HEK293 (cell line): ENCODE measurements around the gene MMP11.
A peak's percentile ranks its signal among the peaks of the same experiment; 100 is the strongest.

Experiments
- CTCF ChIA-PET: fragments of 350-600 bp; formaldehyde crosslinking; extraction: SDS; loops from one replicate; lab custom pipeline; 2021; ENCODE audit warnings: antibody characterized with exemption; lab: Yijun Ruan, JAX
- POLR2A ChIA-PET: fragments of 300-600 bp; formaldehyde crosslinking; extraction: SDS; loops from one replicate; lab custom pipeline; 2020; ENCODE audit warnings: antibody characterized with exemption, inconsistent platforms; lab: Yijun Ruan, JAX
- H3K27ac ChIP-seq: fragments of 200-500 bp; sonication (Bioruptor generic); 2 replicates; pipeline ENCODE4 v1.5.1; 2014; ENCODE audit warnings: low read depth, low read length, control low read depth, inconsistent platforms; ENCODE audit errors: extremely low read depth
- H3K36me3 ChIP-seq, 2 experiments: fragments of 200-500 bp in 1 of 2; sonication (Bioruptor generic) in 1 of 2; 1 replicate in 1 of 2; 2 replicates in 1 of 2; pipeline ENCODE4 v1.5.1; 2014 to 2017; ENCODE audit warnings: inconsistent platforms in 2 of 2, low read length in 2 of 2; ENCODE audit not compliant: control insufficient read depth in 2 of 2, insufficient read depth in 1 of 2
- H3K4me1 ChIP-seq: fragments of 200-500 bp; sonication (Bioruptor generic); 2 replicates; pipeline ENCODE4 v1.5.1; 2014; ENCODE audit warnings: mild to moderate bottlenecking, low read length, inconsistent platforms; ENCODE audit not compliant: control insufficient read depth, insufficient read depth
- H3K4me3 ChIP-seq: 2 replicates; pipeline ENCODE4 v1.5.1; 2011; ENCODE audit warnings: low read depth, mild to moderate bottlenecking, control low read depth, low read length, moderate library complexity
- H3K9me3 ChIP-seq: fragments of 200-500 bp; sonication (Bioruptor generic); 2 replicates; pipeline ENCODE4 v1.5.1; 2014; ENCODE audit warnings: low read depth, low read length, inconsistent platforms; ENCODE audit not compliant: control insufficient read depth, insufficient read depth
- BCL11B ChIP-seq: fragments of 450-650 bp; formaldehyde crosslinking; IDR thresholded peaks from 2 replicates; pipeline ENCODE4 v1.5.1; 2016; ENCODE audit warnings: low read depth, missing biosample characterization, missing genetic modification characterization
- GFI1B ChIP-seq: fragments of 450-650 bp; formaldehyde crosslinking; IDR thresholded peaks from 2 replicates; pipeline ENCODE4 v1.5.1; 2016; ENCODE audit warnings: missing biosample characterization, missing genetic modification characterization
- KLF8 ChIP-seq: fragments of 450-650 bp; formaldehyde crosslinking; IDR thresholded peaks from 2 replicates; pipeline ENCODE4 v1.5.1; 2016; ENCODE audit warnings: missing biosample characterization, missing genetic modification characterization
- KLF9 ChIP-seq: fragments of 450-650 bp; formaldehyde crosslinking; IDR thresholded peaks from 2 replicates; pipeline ENCODE4 v1.5.1; 2016; ENCODE audit warnings: missing biosample characterization, missing genetic modification characterization, low read depth
- MEIS1 ChIP-seq: sonication (generic); formaldehyde crosslinking; IDR thresholded peaks from 2 replicates; pipeline ENCODE4 v1.8.1; 2022; ENCODE audit warnings: missing genetic modification reagents, mild to moderate bottlenecking, borderline replicate concordance
- SCRT1 ChIP-seq: fragments of 450-650 bp; formaldehyde crosslinking; IDR thresholded peaks from 2 replicates; pipeline ENCODE4 v1.5.1; 2016; ENCODE audit warnings: missing biosample characterization, missing genetic modification characterization, borderline replicate concordance
- SP2 ChIP-seq: fragments of 450-650 bp; formaldehyde crosslinking; IDR thresholded peaks from 2 replicates; pipeline ENCODE4 v1.5.1; 2016; ENCODE audit warnings: missing biosample characterization, missing genetic modification characterization
- TRIM28 ChIP-seq: IDR thresholded peaks from 2 replicates; pipeline ENCODE4 v1.6.1; 2011; ENCODE audit warnings: low read length, control low read depth, borderline replicate concordance
- ZBTB20 ChIP-seq: fragments of 450-650 bp; formaldehyde crosslinking; IDR thresholded peaks from 2 replicates; pipeline ENCODE4 v1.5.1; 2016; ENCODE audit warnings: missing biosample characterization, missing genetic modification characterization
- ZBTB7A ChIP-seq: fragments of 450-650 bp; formaldehyde crosslinking; IDR thresholded peaks from 2 replicates; pipeline ENCODE4 v1.5.1; 2016; ENCODE audit warnings: low read depth, missing biosample characterization, missing genetic modification characterization
- ZNF140 ChIP-seq: fragments of 450-650 bp; formaldehyde crosslinking; IDR thresholded peaks from 2 replicates; pipeline ENCODE4 v1.5.1; 2016; ENCODE audit warnings: missing biosample characterization, missing genetic modification characterization
- ZNF148 ChIP-seq: fragments of 450-650 bp; formaldehyde crosslinking; IDR thresholded peaks from 2 replicates; pipeline ENCODE4 v1.5.0; 2017; ENCODE audit warnings: missing biosample characterization, missing genetic modification characterization, borderline replicate concordance
- ZNF202 ChIP-seq: fragments of 450-650 bp; formaldehyde crosslinking; IDR thresholded peaks from 2 replicates; pipeline ENCODE4 v1.5.1; 2016; ENCODE audit warnings: missing biosample characterization, missing genetic modification characterization, borderline replicate concordance
- ZNF23 ChIP-seq: fragments of 450-650 bp; formaldehyde crosslinking; IDR thresholded peaks from 2 replicates; pipeline ENCODE4 v1.5.1; 2016; ENCODE audit warnings: missing biosample characterization, missing genetic modification characterization, borderline replicate concordance
- ZNF280D ChIP-seq: fragments of 450-650 bp; formaldehyde crosslinking; IDR thresholded peaks from 2 replicates; pipeline ENCODE4 v1.5.1; 2016; ENCODE audit warnings: missing biosample characterization, missing genetic modification characterization
- ZNF292 ChIP-seq: fragments of 450-650 bp; formaldehyde crosslinking; IDR thresholded peaks from 2 replicates; pipeline ENCODE4 v1.5.1; 2016; ENCODE audit warnings: low read depth, missing biosample characterization, missing genetic modification characterization, borderline replicate concordance
- ZNF324 ChIP-seq: fragments of 450-650 bp; formaldehyde crosslinking; IDR thresholded peaks from 2 replicates; pipeline ENCODE4 v1.5.1; 2016; ENCODE audit warnings: missing biosample characterization, missing genetic modification characterization
- ZNF335 ChIP-seq: fragments of 450-650 bp; formaldehyde crosslinking; conservative IDR thresholded peaks from 2 replicates; pipeline ENCODE4 v1.5.1; 2016; ENCODE audit warnings: missing biosample characterization, missing genetic modification characterization
- ZNF354C ChIP-seq: fragments of 450-650 bp; formaldehyde crosslinking; IDR thresholded peaks from 2 replicates; pipeline ENCODE4 v1.5.1; 2016; ENCODE audit warnings: missing biosample characterization, missing genetic modification characterization, low read depth, borderline replicate concordance
- ZNF514 ChIP-seq: fragments of 450-650 bp; formaldehyde crosslinking; IDR thresholded peaks from 2 replicates; pipeline ENCODE4 v1.5.1; 2016; ENCODE audit warnings: missing biosample characterization, missing genetic modification characterization

Gene MMP11

GRCh38 chr22:23790819-23791737, 18.4 kb downstream of the MMP11 start:
- H3K27ac ChIP-seq, result 0 out of 2 replicates have a peak overlapping the region, but pooled peaks have one; percentile 30
- no peak for TF ChIP-seq ZNF335 (tag by site-specific recombination)
- TF ChIP-seq ZNF148 (tag by site-specific recombination), result no peak
- TF ChIP-seq ZNF280D (tag by site-specific recombination), result no peak
- no peak for TF ChIP-seq GFI1B (tag by site-specific recombination)
- TF ChIP-seq ZNF354C (tag by site-specific recombination), result no peak
- TF ChIP-seq KLF8 (tag by site-specific recombination), result no peak
- no peak for TF ChIP-seq SP2 (tag by site-specific recombination)
- TF ChIP-seq KLF9 (tag by site-specific recombination), result no peak
- no peak for TF ChIP-seq ZNF324 (tag by site-specific recombination)
- CTCF ChIA-PET, result no interaction called here
- peaks cover 9% of the 10 kb centered on the region for H3K4me1 ChIP-seq
- H3K9me3 ChIP-seq, result no peaks in the 10 kb centered on the region
- peaks cover 38 to 56% of the 10 kb centered on the region in 2 experiments for H3K36me3 ChIP-seq
- H3K4me3 ChIP-seq, result no peak overlapping the region
- POLR2A ChIA-PET, result no interaction called here

- Histone ChIP-seq H3K36me3 (peaks cover 46 to 63% of the 10 kb centered on the region in 2 experiments), H3K4me1 (peaks cover 9% of the 10 kb centered on the region), H3K4me3 (no peak overlapping the region), H3K27ac (0 out of 2 replicates have a peak overlapping the region, but pooled peaks have one; percentile 30), H3K9me3 (no peaks in the 10 kb centered on the region)
- POLR2A ChIA-PET, result no interaction called here
- no peak for TF ChIP-seq BCL11B (tag by site-specific recombination)
- no peak for TF ChIP-seq ZNF514
- no peak for TF ChIP-seq ZNF140
- TF ChIP-seq ZNF202 (tag by site-specific recombination), result no peak
- TF ChIP-seq ZBTB7A (tag by site-specific recombination), result no peak
- TF ChIP-seq ZNF23 (tag by site-specific recombination), result no peak
- no peak for TF ChIP-seq ZNF292
- no peak for TF ChIP-seq SCRT1 (tag by site-specific recombination)
- no peak for TF ChIP-seq TRIM28
- TF ChIP-seq ZBTB20 (tag by site-specific recombination), result no peak
- no peak for TF ChIP-seq MEIS1 (CRISPR knock-in tag)
- CTCF ChIA-PET, result interaction anchor here (0.7 to 1.2 kb wide), 3 partner anchors 17 to 23 kb away, joined by 3 to 6 read pairs (median 4); no protein-coding TSS in a partner anchor
Measured at GRCh38 chr22:23791738-23792645, 19.3 kb downstream of the MMP11 start.
